MCF 10A (cell line): ENCODE data around the gene ACRBP. TPM values are rescaled to one million over a fixed set of nuclear protein-coding genes. Genes with fewer than 3 reads are reported as not detected.

Experiments
- BruUV-seq: library from RNA; stranded (reverse); fragments of 400-500 nt; replicated peaks from 2 replicates; lab custom pipeline; 2021; lab: Mats Ljungman, UMichigan
- CTCF ChIA-PET: fragments of 300-600 bp; sonication (Branson Sonifier 250); formaldehyde crosslinking; extraction: SDS; loops from one replicate; lab custom pipeline; 2021; ENCODE audit warnings: antibody characterized with exemption, inconsistent platforms; lab: Yijun Ruan, JAX
- POLR2A ChIA-PET: fragments of 300-600, 350-650 bp; sonication (Branson Sonifier 250); formaldehyde crosslinking; extraction: SDS; loops from one replicate; lab custom pipeline; 2020; ENCODE audit warnings: antibody characterized with exemption, inconsistent platforms; lab: Yijun Ruan, JAX
- DNase-seq: peaks from one replicate; pipeline ENCODE4 v3.0.0-alpha.2; 2018; ENCODE audit not compliant: unreplicated experiment
- H3K27ac Mint-ChIP-seq: one replicate; pipeline ENCODE4 v1.8.0; 2022; ENCODE audit warnings: mild to moderate bottlenecking, low read depth, mixed read lengths; ENCODE audit not compliant: unreplicated experiment
- H3K27me3 Mint-ChIP-seq: one replicate; pipeline ENCODE4 v1.8.0; 2022; ENCODE audit warnings: mixed read lengths; ENCODE audit not compliant: insufficient read depth, unreplicated experiment
- H3K36me3 Mint-ChIP-seq: one replicate; pipeline ENCODE4 v1.8.0; 2022; ENCODE audit warnings: mild to moderate bottlenecking, moderate library complexity, mixed read lengths; ENCODE audit not compliant: insufficient read depth, unreplicated experiment
- H3K4me1 Mint-ChIP-seq: one replicate; pipeline ENCODE4 v1.8.0; 2022; ENCODE audit warnings: mixed read lengths; ENCODE audit not compliant: insufficient read depth, unreplicated experiment
- H3K4me3 Mint-ChIP-seq: one replicate; pipeline ENCODE4 v1.8.0; 2022; ENCODE audit warnings: mild to moderate bottlenecking, moderate library complexity, mixed read lengths; ENCODE audit not compliant: unreplicated experiment
- H3K9me3 Mint-ChIP-seq: one replicate; pipeline ENCODE4 v1.8.0; 2022; ENCODE audit warnings: mixed read lengths; ENCODE audit not compliant: unreplicated experiment
- CTCF ChIP-seq: fragments of 200-600 bp; IDR thresholded peaks from one replicate; pipeline ENCODE4 v1.8.0; 2022; ENCODE audit warnings: antibody characterized with exemption, mild to moderate bottlenecking; ENCODE audit not compliant: unreplicated experiment
- intact Hi-C: fragments of 100-400 bp; cut with micrococcal nuclease; formaldehyde crosslinking; loops from 2 replicates; pipeline ENCODE4 v1.14.1; 2022
- total RNA-seq: library from RNA; stranded (reverse); gene quantifications from 2 replicates; pipeline ENCODE4 v1.2.3, GENCODE V29; 2022

ACRBP gene
- total RNA-seq, 1 experiment from 2014 or later: 0.30 TPM

- TF ChIP-seq CTCF: no peak
- CTCF ChIA-PET: interaction anchor here (0.6 to 2.0 kb wide), 17 partner anchors 10 to 456 kb away, joined by 3 to 14 read pairs (median 3); partner anchors contain the start of genes COPS7A, LPAR5 and MLF2
- H3K4me1 Mint-ChIP-seq: peaks cover 22% of the 10 kb centered on the region
- no peaks in the 10 kb centered on the region for H3K9me3 Mint-ChIP-seq
- POLR2A ChIA-PET: interaction anchor here (0.6 to 5.6 kb wide), 29 partner anchors 9 to 968 kb away, joined by 3 to 159 read pairs (median 5); partner anchors contain the start of genes CDCA3, COPS7A, ING4 and LPAR5
- peak overlapping the region; percentile 98 for H3K4me3 Mint-ChIP-seq
- peak; percentile 15 for DNase-seq
- H3K27me3 Mint-ChIP-seq: no peaks in the 10 kb centered on the region
- peaks cover 27% of the 10 kb centered on the region for H3K36me3 Mint-ChIP-seq
- BruUV-seq: no TSS peak
- peak overlapping the region; percentile 99 for H3K27ac Mint-ChIP-seq
- intact Hi-C loops: loop anchor here (1.0 kb wide), 1 partner anchor 71 kb away; no protein-coding TSS in a partner anchor
Observed at GRCh38 chr12:6688543-6688998, 41.3 kb upstream of the ACRBP start.

- BruUV-seq: no TSS peak
- no peaks in the 10 kb centered on the region for H3K9me3 Mint-ChIP-seq
- ChIA-PET POLR2A (interaction anchor here (0.6 kb wide), 1 partner anchor 60 kb away, joined by 3 read pairs; no protein-coding TSS in a partner anchor), CTCF (interaction anchor here (0.6 to 1.4 kb wide), 8 partner anchors 8 to 311 kb away, joined by 3 to 5 read pairs (median 3); no protein-coding TSS in a partner anchor)
- intact Hi-C loops: no loop called here
- H3K36me3 Mint-ChIP-seq: peaks cover 48% of the 10 kb centered on the region
- no peak overlapping the region for H3K27ac Mint-ChIP-seq
- no peak for DNase-seq
- H3K4me3 Mint-ChIP-seq: no peak overlapping the region
- peaks cover 30% of the 10 kb centered on the region for H3K4me1 Mint-ChIP-seq
- H3K27me3 Mint-ChIP-seq: no peaks in the 10 kb centered on the region
- no peak for TF ChIP-seq CTCF
Observed at GRCh38 chr12:6685814-6686213, 38.6 kb upstream of the ACRBP start.

GRCh38 chr12:6684609-6685008, 37.4 kb upstream of the ACRBP start:
- peak; percentile 59 for TF ChIP-seq CTCF
- intact Hi-C loops: no loop called here
- peaks cover 56% of the 10 kb centered on the region for H3K36me3 Mint-ChIP-seq
- peaks cover 30% of the 10 kb centered on the region for H3K4me1 Mint-ChIP-seq
- H3K9me3 Mint-ChIP-seq: no peaks in the 10 kb centered on the region
- ChIA-PET POLR2A (interaction anchor here (0.6 to 0.9 kb wide), 3 partner anchors 40 to 109 kb away, joined by 3 read pairs; partner anchors contain the start of gene COPS7A), CTCF (interaction anchor here (0.6 to 1.9 kb wide), 11 partner anchors 9 to 81 kb away, joined by 3 to 10 read pairs (median 4); no protein-coding TSS in a partner anchor)
- DNase-seq: peak; percentile 51
- H3K4me3 Mint-ChIP-seq: no peak overlapping the region
- BruUV-seq: no TSS peak
- H3K27me3 Mint-ChIP-seq: no peaks in the 10 kb centered on the region
- no peak overlapping the region for H3K27ac Mint-ChIP-seq

GRCh38 chr12:6676962-6677361, 29.7 kb upstream of the ACRBP start:
- POLR2A ChIA-PET: interaction anchor here (1.4 kb wide), 1 partner anchor 12 kb away, joined by 4 read pairs; the partner anchor contains the start of gene ZNF384
- no peak for TF ChIP-seq CTCF
- Mint-ChIP-seq H3K36me3 (peaks cover 84% of the 10 kb centered on the region), H3K9me3 (no peaks in the 10 kb centered on the region), H3K4me3 (no peak overlapping the region), H3K4me1 (no peaks in the 10 kb centered on the region), H3K27me3 (no peaks in the 10 kb centered on the region), H3K27ac (no peak overlapping the region)
- intact Hi-C loops: no loop called here
- DNase-seq: no peak
- BruUV-seq: no TSS peak
- CTCF ChIA-PET: interaction anchor here (1.5 kb wide), 1 partner anchor 9 kb away, joined by 3 read pairs; no protein-coding TSS in a partner anchor
